HG03196 (cell line): ENCODE measurements around the gene TIAL1.
A peak's percentile ranks its signal among the peaks of the same experiment; 100 is the strongest.
"Not testable (repeated sequence)": the region's sequence is repeated elsewhere in the genome, so short reads cannot be mapped to it uniquely, and the experiment has no call there.

Experiments
- ATAC-seq: cut with Tn5 transposase; IDR thresholded peaks from one replicate; pipeline ENCODE4 v1.9.1; 2021; ENCODE audit not compliant: unreplicated experiment

TIAL1 gene

GRCh38 chr10:119614686-119615085 is 17.9 kb upstream of the TIAL1 start:
- ATAC-seq = no peak

DNA sequence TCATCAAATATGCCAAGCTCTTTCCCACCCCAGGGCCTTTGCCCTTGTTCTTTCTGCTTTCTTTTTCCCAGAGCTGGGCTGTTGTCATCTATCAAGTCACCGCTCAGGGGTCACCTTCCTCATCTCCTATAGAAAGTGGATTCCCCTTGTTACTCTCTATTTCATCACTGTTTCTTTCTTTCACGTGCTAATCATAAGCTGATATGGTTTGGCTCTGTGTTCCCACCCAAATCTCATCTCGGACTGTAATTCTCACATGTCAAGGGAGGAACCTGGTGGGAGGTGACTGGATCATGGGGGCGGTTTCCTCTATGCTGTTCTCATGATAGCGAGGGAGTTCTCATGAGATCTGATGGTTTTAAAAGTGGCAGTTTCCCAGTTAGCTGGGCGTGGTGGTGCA is 17.0 kb upstream of the TIAL1 start:
- no peak for ATAC-seq

DNA sequence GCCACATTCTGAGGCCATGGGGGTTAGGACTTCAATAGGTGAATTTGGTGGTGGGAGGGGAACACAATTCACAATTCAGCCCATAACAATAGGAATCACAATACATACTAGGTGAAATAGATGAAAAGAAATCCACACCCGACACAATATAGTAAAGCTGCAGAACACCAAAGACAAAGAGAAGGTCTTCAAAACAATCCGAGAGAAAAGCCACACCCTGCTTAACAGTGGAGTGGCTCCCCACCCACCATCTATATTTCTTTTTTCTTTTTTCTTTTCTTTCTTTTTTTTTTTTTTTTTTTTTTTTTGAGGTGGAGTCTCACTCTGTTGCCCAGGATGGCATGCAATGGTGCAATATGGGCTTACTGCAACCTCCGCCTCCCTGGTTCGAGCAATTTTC is 14.7 kb upstream of the TIAL1 start:
- no peak for ATAC-seq

GRCh38 chr10:119609516-119609915 is 12.8 kb upstream of the TIAL1 start:
- no peak for ATAC-seq

DNA sequence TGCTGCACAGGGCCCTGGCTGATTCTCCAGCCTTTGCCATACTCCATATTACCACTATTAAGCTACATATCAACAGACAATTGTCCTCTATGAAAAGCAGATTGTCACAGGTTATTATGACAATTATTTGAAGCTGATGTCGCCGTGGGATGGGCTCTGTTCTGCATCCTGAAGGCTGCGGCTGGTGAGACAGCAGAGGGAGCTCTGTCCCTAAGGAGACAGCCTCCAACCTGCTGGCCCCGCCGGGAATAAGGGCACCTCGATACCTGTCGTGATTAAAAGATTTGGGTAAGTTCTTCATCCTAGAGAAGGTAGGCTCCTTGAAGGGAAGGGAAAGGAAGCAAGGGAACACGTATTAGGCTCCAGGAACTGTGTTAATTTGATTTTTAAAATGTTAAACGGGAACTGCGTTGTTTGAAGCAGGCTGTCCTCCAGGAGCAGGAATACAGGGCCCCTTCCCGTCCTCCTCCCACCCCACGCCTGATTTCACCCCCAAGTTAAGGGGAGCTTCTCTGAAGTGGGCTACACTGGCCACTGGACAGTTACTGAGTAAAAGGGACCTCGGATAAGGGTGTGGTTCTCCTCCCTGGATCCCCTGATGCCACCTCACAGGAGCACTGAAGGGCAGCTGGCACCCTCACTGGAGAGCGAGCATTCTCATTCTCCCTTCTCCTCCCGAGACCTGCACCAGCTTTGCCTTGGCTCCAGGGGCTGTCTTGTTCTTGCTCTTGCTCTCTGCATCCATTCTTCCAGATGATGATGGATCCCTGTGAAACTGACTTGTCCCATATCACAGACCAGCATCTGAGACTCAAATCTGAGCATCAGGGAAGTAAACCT is 11.8 kb upstream of the TIAL1 start:
- ATAC-seq = no peak

DNA sequence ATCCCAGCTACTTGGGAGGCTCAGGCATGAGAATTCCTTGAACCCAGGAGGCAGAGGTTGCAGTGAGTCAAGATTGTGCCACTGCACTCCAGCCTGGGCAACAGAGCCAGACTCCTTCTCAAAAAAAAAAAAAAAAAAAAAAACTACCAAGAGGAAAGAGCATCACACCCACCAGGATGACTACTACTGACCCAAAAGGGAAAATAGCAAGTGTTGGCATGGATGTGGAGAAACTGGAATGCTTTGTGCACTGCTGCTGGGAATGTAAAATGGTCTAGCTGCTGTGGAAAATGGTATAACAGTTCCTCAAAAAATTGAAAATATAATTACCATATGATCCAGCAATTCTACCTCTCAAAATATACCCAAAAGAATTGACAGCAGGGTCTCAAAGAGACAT is 7.7 kb upstream of the TIAL1 start:
- no peak for ATAC-seq

DNA sequence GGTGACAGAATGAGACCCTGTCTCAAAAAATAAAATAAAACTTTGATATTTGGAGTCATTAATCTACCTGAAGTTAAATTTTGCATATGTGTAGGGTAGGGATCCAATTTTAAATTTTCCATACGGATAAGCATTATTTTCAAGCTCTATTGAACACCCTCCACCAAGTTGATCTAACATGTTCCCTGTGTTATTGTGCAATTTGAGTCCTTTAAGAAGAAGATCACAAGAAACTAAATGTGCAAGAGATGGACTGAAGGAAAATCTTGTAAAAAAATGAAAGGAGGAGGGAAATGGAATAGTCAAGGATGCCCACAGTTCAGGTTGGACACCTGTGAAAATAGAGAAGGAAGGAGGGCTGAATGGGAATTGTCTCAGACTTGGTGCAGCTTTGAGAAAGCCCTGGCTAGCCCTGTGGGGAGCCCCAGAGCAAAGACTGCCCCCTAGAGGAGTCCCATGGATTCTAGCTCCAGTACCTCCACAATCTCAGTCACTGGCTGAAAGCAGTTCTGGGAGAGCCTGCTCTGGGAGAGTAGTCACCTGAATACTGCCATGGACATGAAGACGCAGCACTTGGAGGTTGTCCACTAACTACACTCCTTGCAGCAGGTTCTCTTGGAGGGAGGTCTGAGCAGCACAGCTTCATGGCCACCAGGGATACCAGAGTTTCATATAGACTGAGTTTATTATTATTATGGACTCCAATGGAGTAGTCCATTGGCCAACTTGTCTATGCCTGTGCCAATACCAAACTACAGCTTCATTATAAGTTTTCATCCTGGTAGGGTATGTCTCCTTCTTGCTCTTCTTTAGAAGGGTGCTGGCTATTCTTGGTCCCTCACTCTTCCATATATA is 5.7 kb upstream of the TIAL1 start:
- ATAC-seq = no peak

GRCh38 chr10:119598397-119598796 is 1.6 kb upstream of the TIAL1 start:
- ATAC-seq = no peak

GRCh38 chr10:119597405-119598186 is 832 bp upstream of the TIAL1 start:
- ATAC-seq = no peak

GRCh38 chr10:119595676-119596515 is 868 bp downstream of the TIAL1 start:
- ATAC-seq = peak; percentile 2

GRCh38 chr10:119595134-119595675 is 1.6 kb downstream of the TIAL1 start:
- ATAC-seq = no peak

DNA sequence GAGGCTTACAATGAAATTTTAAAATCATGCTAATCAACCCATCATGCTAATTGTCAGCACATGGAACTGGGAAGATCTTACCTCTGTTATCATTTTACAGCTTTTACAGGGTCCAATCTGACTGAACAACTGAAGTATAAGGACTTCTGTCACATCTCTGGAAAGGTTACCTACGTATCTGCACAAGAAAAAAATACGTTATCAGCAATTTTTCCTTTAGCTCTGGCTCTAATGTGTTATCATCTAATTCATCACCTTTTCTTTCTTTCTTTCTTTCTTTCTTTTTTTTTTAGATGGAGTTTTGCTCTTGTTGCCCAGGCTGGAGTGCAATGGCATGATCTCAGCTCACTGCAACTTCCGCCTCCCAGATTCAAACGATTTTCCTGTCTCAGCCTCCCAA is 8.7 kb downstream of the TIAL1 start:
- ATAC-seq = no peak

DNA sequence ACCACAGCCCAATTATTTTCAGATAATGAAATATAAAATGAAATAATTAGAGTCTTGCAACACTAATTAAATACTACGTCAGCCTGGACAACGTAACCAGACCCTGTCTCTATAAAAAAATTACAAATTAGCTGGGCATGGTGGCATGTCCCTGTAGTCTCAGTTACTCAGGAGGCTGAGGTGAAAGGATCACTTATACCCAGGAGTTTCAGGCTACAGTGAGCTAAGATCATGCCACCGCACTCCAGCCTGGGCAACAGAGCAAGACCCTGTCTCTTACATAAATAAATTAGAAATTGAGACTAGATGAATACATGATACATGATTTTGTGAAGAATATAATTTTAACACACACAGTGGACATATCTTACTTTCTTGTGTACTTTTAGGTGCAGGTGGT is 18.4 kb downstream of the TIAL1 start:
- no peak for ATAC-seq

- ATAC-seq = no peak
Observed at GRCh38 chr10:119575991-119576390, 20.8 kb downstream of the TIAL1 start.

- no peak for ATAC-seq
Observed at GRCh38 chr10:119575506-119575905, 21.3 kb downstream of the TIAL1 start.

DNA sequence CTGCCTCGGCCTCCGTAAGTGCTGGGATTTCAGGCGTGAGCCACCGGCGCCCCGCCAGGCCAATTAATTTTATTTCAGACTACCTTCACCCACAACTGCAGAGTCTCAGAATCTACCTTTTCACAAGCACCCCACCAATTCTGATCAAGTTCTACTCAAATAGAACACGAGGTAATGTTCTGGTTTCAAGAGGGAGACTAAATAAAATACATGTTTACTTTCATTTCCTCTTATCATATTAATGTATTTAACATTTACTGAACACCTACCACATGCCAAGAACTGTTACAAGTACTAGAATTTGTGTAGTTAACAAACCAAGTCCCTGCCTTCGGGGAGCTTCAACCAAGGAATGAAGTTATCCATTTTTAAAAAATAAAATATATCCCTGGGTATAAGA is 28.8 kb downstream of the TIAL1 start:
- ATAC-seq = no peak

GRCh38 chr10:119562097-119562496 is 34.7 kb downstream of the TIAL1 start:
- no peak for ATAC-seq

DNA sequence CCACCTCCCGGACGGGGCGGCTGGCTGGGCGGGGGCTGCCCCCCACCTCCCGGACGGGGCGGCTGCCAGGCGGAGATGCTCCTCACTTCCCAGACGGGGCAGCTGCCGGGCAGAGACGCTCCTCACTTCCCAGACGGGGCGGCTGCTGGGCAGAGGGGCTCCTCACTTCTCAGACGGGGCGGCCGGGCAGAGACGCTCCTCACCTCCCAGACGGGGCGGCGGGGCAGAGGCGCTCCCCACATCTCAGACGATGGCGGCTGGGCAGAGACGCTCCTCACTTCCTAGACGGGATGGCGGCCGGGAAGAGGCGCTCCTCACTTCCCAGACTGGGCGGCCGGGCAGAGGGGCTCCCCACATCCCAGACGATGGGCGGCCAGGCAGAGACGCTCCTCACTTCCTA is 37.3 kb downstream of the TIAL1 start:
- ATAC-seq = not testable (repeated sequence)

DNA sequence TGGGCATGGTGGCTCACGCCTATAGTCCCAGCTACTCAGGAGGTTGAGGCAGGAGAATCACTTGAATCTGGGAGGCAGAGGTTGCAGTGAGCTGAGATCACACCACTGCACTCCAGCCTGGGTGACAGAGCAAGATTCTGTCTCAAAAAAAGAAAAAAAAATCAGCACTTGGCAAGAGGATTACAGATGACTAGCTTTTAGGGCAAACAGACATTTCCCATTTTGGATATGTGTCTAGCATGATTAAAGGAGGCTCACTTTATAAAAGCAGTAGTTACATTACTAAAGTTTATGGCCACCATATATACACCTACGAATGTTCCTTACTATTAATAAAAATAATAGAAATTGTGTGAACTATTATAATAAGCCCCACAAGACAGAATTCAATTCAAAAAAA is 40.7 kb downstream of the TIAL1 start:
- not testable (repeated sequence) for ATAC-seq

GRCh38 chr10:119555178-119555784 is 41.5 kb downstream of the TIAL1 start:
- ATAC-seq = no peak
